ENCODE data around the gene CNTNAP2. TPM values are rescaled to one million over a fixed set of nuclear protein-coding genes. Genes with fewer than 3 reads are reported as not detected.

Gene CNTNAP2
- total RNA-seq, 1 donor from 2014 or later = 2.2 TPM

- intact Hi-C loops (cut with DNase I) = no loop called here
- H3K27ac ChIP-seq = no peak overlapping the region
- H3K4me3 ChIP-seq = no peak overlapping the region
- no peak for DNase-seq (ENCODE audit: extremely low spot score in 2 of 2)
- no peaks in the 10 kb centered on the region for H3K36me3 ChIP-seq
- no peaks in the 10 kb centered on the region for H3K4me1 ChIP-seq
- no peaks in the 10 kb centered on the region for H3K9me3 ChIP-seq
- no peaks in the 10 kb centered on the region for H3K27me3 ChIP-seq
- no peak for TF ChIP-seq POLR2A (IDR thresholded peaks at IDR 0.05)
Measured at GRCh38 chr7:147079921-147080420, 963.4 kb downstream of the CNTNAP2 start.

- no peak overlapping the region for H3K4me3 ChIP-seq
- no peaks in the 10 kb centered on the region for H3K36me3 ChIP-seq
- no peak for TF ChIP-seq POLR2A (IDR thresholded peaks at IDR 0.05)
- TF ChIP-seq CTCF (IDR thresholded peaks at IDR 0.05) = no peak
- TF ChIP-seq POLR2AphosphoS5 (IDR thresholded peaks at IDR 0.05; ENCODE audit: insufficient read depth in 1 of 2, low read depth in 1 of 2) = no peak
- no peak for DNase-seq (ENCODE audit: extremely low spot score in 2 of 2)
- H3K4me1 ChIP-seq = no peaks in the 10 kb centered on the region
- no peaks in the 10 kb centered on the region for H3K9me3 ChIP-seq
- H3K27me3 ChIP-seq = no peaks in the 10 kb centered on the region
- intact Hi-C loops (cut with DNase I) = no loop called here
- H3K27ac ChIP-seq = no peak overlapping the region
Measured at GRCh38 chr7:147081117-147081516, 964.5 kb downstream of the CNTNAP2 start.

- Histone ChIP-seq H3K36me3 (no peaks in the 10 kb centered on the region), H3K4me1 (no peaks in the 10 kb centered on the region), H3K9me3 (no peaks in the 10 kb centered on the region), H3K27me3 (no peaks in the 10 kb centered on the region), H3K4me3 (no peak overlapping the region), H3K27ac (no peak overlapping the region)
- no peak for TF ChIP-seq POLR2AphosphoS5 (IDR thresholded peaks at IDR 0.05; ENCODE audit: insufficient read depth in 1 of 2, low read depth in 1 of 2)
- TF ChIP-seq POLR2A (IDR thresholded peaks at IDR 0.05) = no peak
- TF ChIP-seq CTCF (IDR thresholded peaks at IDR 0.05) = no peak
- no peak for DNase-seq (ENCODE audit: extremely low spot score in 2 of 2)
- intact Hi-C loops (cut with DNase I) = no loop called here
Measured at GRCh38 chr7:147089051-147089461, 972.5 kb downstream of the CNTNAP2 start.

GRCh38 chr7:147089608-147090007, 973.0 kb downstream of the CNTNAP2 start:
- H3K27me3 ChIP-seq = no peaks in the 10 kb centered on the region
- no peak for DNase-seq (ENCODE audit: extremely low spot score in 2 of 2)
- H3K27ac ChIP-seq = no peak overlapping the region
- H3K36me3 ChIP-seq = no peaks in the 10 kb centered on the region
- no peaks in the 10 kb centered on the region for H3K9me3 ChIP-seq
- intact Hi-C loops (cut with DNase I) = no loop called here
- H3K4me1 ChIP-seq = no peaks in the 10 kb centered on the region
- no peak overlapping the region for H3K4me3 ChIP-seq
- no peak for TF ChIP-seq CTCF (IDR thresholded peaks at IDR 0.05)
- no peak for TF ChIP-seq POLR2A (IDR thresholded peaks at IDR 0.05)
- TF ChIP-seq POLR2AphosphoS5 (IDR thresholded peaks at IDR 0.05; ENCODE audit: insufficient read depth in 1 of 2, low read depth in 1 of 2) = no peak

- H3K9me3 ChIP-seq = no peaks in the 10 kb centered on the region
- TF ChIP-seq POLR2A (IDR thresholded peaks at IDR 0.05) (no peak), POLR2AphosphoS5 (IDR thresholded peaks at IDR 0.05; ENCODE audit: insufficient read depth in 1 of 2, low read depth in 1 of 2) (no peak), CTCF (IDR thresholded peaks at IDR 0.05) (no peak)
- no peak for DNase-seq (ENCODE audit: extremely low spot score in 2 of 2)
- H3K27me3 ChIP-seq = no peaks in the 10 kb centered on the region
- no peak overlapping the region for H3K4me3 ChIP-seq
- no peaks in the 10 kb centered on the region for H3K36me3 ChIP-seq
- no peak overlapping the region for H3K27ac ChIP-seq
- intact Hi-C loops (cut with DNase I) = no loop called here
- no peaks in the 10 kb centered on the region for H3K4me1 ChIP-seq
Measured at GRCh38 chr7:147096629-147097028, 980.0 kb downstream of the CNTNAP2 start.
